ENCODE results near the gene DOCK11. TPM values are rescaled to one million over a fixed set of nuclear protein-coding genes. Genes with fewer than 3 reads are reported as not detected.
"Not testable (repeated sequence)": the region's sequence is repeated elsewhere in the genome, so short reads cannot be mapped to it uniquely, and the experiment has no call there.

DOCK11 gene
- polyA plus RNA-seq, 3 donors = 20.8 to 39.7 (median 34.8) TPM

GRCh38 chrX:118484216-118484903 lies 11.3 kb upstream of the DOCK11 start:
- intact Hi-C loops (cut with micrococcal nuclease) = no loop called here
- no peak for DNase-seq
- H3K4me1 Mint-ChIP-seq = no peaks in the 10 kb centered on the region
- no peaks in the 10 kb centered on the region for H3K36me3 ChIP-seq (replicated peaks in 1 of 2; ENCODE audit: control insufficient read depth in 1 of 2, insufficient read depth in 2 of 2, low read length in 2 of 2)
- no peaks in the 10 kb centered on the region for H3K36me3 Mint-ChIP-seq
- H2AFZ ChIP-seq (ENCODE audit: insufficient read depth, low read depth, low read length, poor library complexity, severe bottlenecking) = no peak overlapping the region
- no peak overlapping the region for H3K27ac ChIP-seq (ENCODE audit: low read depth in 1 of 2, low read length in 2 of 2)
- no peak overlapping the region for H3K27ac Mint-ChIP-seq
- H3K4me1 ChIP-seq (ENCODE audit: control insufficient read depth in 1 of 2, insufficient read depth in 2 of 2, low read length in 2 of 2) = no peaks in the 10 kb centered on the region
- no CpG with 5 or more reads among the region's 9 CpGs for WGBS (ENCODE audit: insufficient coverage)
- H3K4me3 Mint-ChIP-seq = no peak overlapping the region
- H3K9me3 ChIP-seq (replicated peaks in 1 of 2; ENCODE audit: control insufficient read depth in 1 of 2, insufficient read depth in 1 of 2, low read length in 2 of 2) = no peaks in the 10 kb centered on the region
- H3K4me2 ChIP-seq (replicated peaks; ENCODE audit: extremely low read depth, low read length, poor library complexity, severe bottlenecking) = no peak overlapping the region
- peaks cover 0 to 2% (median 0%) of the 10 kb centered on the region in 3 donors for H3K27me3 Mint-ChIP-seq (ENCODE audit: low read depth in 3 of 3)
- no peaks in the 10 kb centered on the region for H3K79me2 ChIP-seq (ENCODE audit: insufficient read depth, low read length)
- no peaks in the 10 kb centered on the region for H3K9me3 Mint-ChIP-seq
- H3K4me3 ChIP-seq (replicated peaks in 1 of 3; ENCODE audit: low read depth in 2 of 3, low read length in 3 of 3) = no peak overlapping the region
- TF ChIP-seq CTCF (IDR thresholded peaks at IDR 0.05) = no peak
- no peak overlapping the region for H3K9ac ChIP-seq (ENCODE audit: insufficient read depth, low read length, poor library complexity, severe bottlenecking)
- no peaks in the 10 kb centered on the region for H3K27me3 ChIP-seq (ENCODE audit: control insufficient read depth in 2 of 2, insufficient read depth in 2 of 2, low read length in 2 of 2)
- no peaks in the 10 kb centered on the region for H4K20me1 ChIP-seq (ENCODE audit: insufficient read depth, low read length)

GRCh38 chrX:118486693-118487092 lies 8.9 kb upstream of the DOCK11 start:
- intact Hi-C loops (cut with micrococcal nuclease); H3K27me3 ChIP-seq (ENCODE audit: control insufficient read depth in 2 of 2, insufficient read depth in 2 of 2, low read length in 2 of 2); H2AFZ ChIP-seq (ENCODE audit: insufficient read depth, low read depth, low read length, poor library complexity, severe bottlenecking); H3K4me1 Mint-ChIP-seq; H3K4me3 Mint-ChIP-seq; H3K9me3 Mint-ChIP-seq; H3K4me3 ChIP-seq (replicated peaks in 1 of 3; ENCODE audit: low read depth in 2 of 3, low read length in 3 of 3); H3K27ac ChIP-seq (ENCODE audit: low read depth in 1 of 2, low read length in 2 of 2); H3K27ac Mint-ChIP-seq; H3K27me3 Mint-ChIP-seq (ENCODE audit: low read depth in 3 of 3); DNase-seq; H3K9me3 ChIP-seq (replicated peaks in 1 of 2; ENCODE audit: control insufficient read depth in 1 of 2, insufficient read depth in 1 of 2, low read length in 2 of 2); H3K4me1 ChIP-seq (ENCODE audit: control insufficient read depth in 1 of 2, insufficient read depth in 2 of 2, low read length in 2 of 2); H3K9ac ChIP-seq (ENCODE audit: insufficient read depth, low read length, poor library complexity, severe bottlenecking); H3K79me2 ChIP-seq (ENCODE audit: insufficient read depth, low read length); H3K36me3 ChIP-seq (replicated peaks in 1 of 2; ENCODE audit: control insufficient read depth in 1 of 2, insufficient read depth in 2 of 2, low read length in 2 of 2); H3K4me2 ChIP-seq (replicated peaks; ENCODE audit: extremely low read depth, low read length, poor library complexity, severe bottlenecking); H3K36me3 Mint-ChIP-seq; H4K20me1 ChIP-seq (ENCODE audit: insufficient read depth, low read length): not testable (repeated sequence)
- WGBS (ENCODE audit: insufficient coverage) = no CpG with 5 or more reads among the region's 1 CpG

All from CD14-positive monocyte (primary cell).